Transverse colon (tissue), 4 donors: ENCODE data around the gene TMEM50A. TPM values are rescaled to one million over a fixed set of nuclear protein-coding genes. Genes with fewer than 3 reads are reported as not detected.
"Not testable (repeated sequence)": the region's sequence is repeated elsewhere in the genome, so short reads cannot be mapped to it uniquely, and the experiment has no call there.

Experiments
- DNase-seq: peaks from one replicate; pipeline ENCODE4 v3.0.0-alpha.2; 2019
- H3K27ac ChIP-seq, 4 donors: fragments of 200-600 bp; sonication (generic); 2 replicates each; pipeline ENCODE4 v1.5.1; 2016 to 2018; ENCODE audit warnings: inconsistent platforms in 4 of 4
- H3K27me3 ChIP-seq: fragments of 200-600 bp; sonication (generic); 2 replicates; pipeline ENCODE4 v1.5.1; 2017; ENCODE audit warnings: inconsistent platforms
- H3K36me3 ChIP-seq, 4 donors: fragments of 200-600 bp; sonication (generic); 2 replicates each; pipeline ENCODE4 v1.5.1; 2017 to 2019; ENCODE audit warnings: inconsistent platforms in 4 of 4
- H3K4me1 ChIP-seq, 4 donors: fragments of 200-600 bp; sonication (generic); 2 replicates each; pipeline ENCODE4 v1.5.1; 2017 to 2020; ENCODE audit warnings: inconsistent platforms in 4 of 4
- H3K4me3 ChIP-seq, 4 donors: fragments of 200-600 bp; sonication (generic); 1 replicate in 1 of 4; 2 replicates in 3 of 4; pipeline versions ENCODE4 v1.5.1 to v1.6.1; 2017 to 2019; ENCODE audit warnings: inconsistent platforms in 4 of 4
- H3K9me3 ChIP-seq, 2 donors: fragments of 200-600 bp; sonication (generic); 2 replicates each; pipeline ENCODE4 v1.5.1; 2017 to 2019; ENCODE audit warnings: inconsistent platforms in 2 of 2
- WGBS, 2 donors: methylation state at CpG; one replicate each; pipeline ENCODE4 v1.1.5; 2018; ENCODE audit warnings: low coverage in 1 of 2; 5-methylcytosine and 5-hydroxymethylcytosine counted together
- in situ Hi-C, 4 donors: fragments of 200-750 bp; cut with MboI; loops; one replicate each; pipeline versions ENCODE4 v1.15.0 to v1.15.1; 2017; ENCODE audit warnings: low sequenced_read_pairs in 3 of 4, low pct_ligation_motif_present in 1 of 4, low pct_unique_long_range_greater_than_20kb in 1 of 4
- intact Hi-C: fragments of 100-400 bp; cut with DNase I; formaldehyde crosslinking; loops from one replicate; pipeline ENCODE4 v1.15.1; 2023; ENCODE audit warnings: low total_unique reads
- total RNA-seq, 4 donors: library from RNA; depleted of rRNA; stranded (reverse); fragments of >200 nt; gene quantifications; one replicate each; pipeline ENCODE4 v1.1.0, GENCODE V29; 2016

Gene TMEM50A
- total RNA-seq, 4 donors from 2014 or later: 21.7 to 108 (median 74.6) TPM

DNA sequence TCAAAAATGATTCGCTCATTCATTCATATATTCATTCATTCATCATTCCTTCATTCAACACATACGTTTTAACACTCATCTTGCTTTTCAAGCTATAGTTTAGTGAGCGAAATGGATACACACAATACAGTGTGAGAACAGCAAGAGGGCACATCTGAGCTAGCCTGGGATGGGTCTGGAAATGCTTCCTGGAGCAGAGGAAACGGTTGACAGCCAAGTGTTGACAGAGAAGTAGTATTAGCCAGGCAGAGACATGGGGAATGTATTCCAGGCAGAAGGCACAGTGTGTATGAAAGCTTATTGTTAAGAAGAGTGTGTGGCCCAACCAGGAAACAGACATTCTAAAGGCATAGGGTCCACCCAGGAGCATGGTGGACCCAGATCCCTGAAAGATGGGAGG, 33.2 kb upstream of the TMEM50A start:
- in situ Hi-C loops, H3K4me3 ChIP-seq, intact Hi-C loops, H3K4me1 ChIP-seq, H3K36me3 ChIP-seq, H3K9me3 ChIP-seq, DNase-seq, H3K27ac ChIP-seq, H3K27me3 ChIP-seq: not testable (repeated sequence)
- 81 to 96% methylated on average over 3 to 4 of the region's 4 CpGs for WGBS, 2 donors

- H3K27me3 ChIP-seq, H3K9me3 ChIP-seq, H3K36me3 ChIP-seq, intact Hi-C loops, H3K4me3 ChIP-seq, H3K27ac ChIP-seq, in situ Hi-C loops, DNase-seq, H3K4me1 ChIP-seq: not testable (repeated sequence)
- no CpG with 5 or more reads among the region's 1 CpG for WGBS, 2 donors
These were observed 30.0 kb upstream of the TMEM50A start for GRCh38 chr1:25308168-25308567.

- H3K4me1 ChIP-seq, H3K36me3 ChIP-seq, intact Hi-C loops, H3K27me3 ChIP-seq, DNase-seq, H3K9me3 ChIP-seq, in situ Hi-C loops, H3K4me3 ChIP-seq, H3K27ac ChIP-seq: not testable (repeated sequence)
- 75 to 100% methylated on average over 1 of the region's 1 CpG for WGBS, 2 donors
These were observed 29.0 kb upstream of the TMEM50A start for GRCh38 chr1:25309085-25309484.

GRCh38 chr1:25309486-25309885, 28.6 kb upstream of the TMEM50A start:
- WGBS, 2 donors: 75 to 100% methylated on average over 1 of the region's 1 CpG

DNA sequence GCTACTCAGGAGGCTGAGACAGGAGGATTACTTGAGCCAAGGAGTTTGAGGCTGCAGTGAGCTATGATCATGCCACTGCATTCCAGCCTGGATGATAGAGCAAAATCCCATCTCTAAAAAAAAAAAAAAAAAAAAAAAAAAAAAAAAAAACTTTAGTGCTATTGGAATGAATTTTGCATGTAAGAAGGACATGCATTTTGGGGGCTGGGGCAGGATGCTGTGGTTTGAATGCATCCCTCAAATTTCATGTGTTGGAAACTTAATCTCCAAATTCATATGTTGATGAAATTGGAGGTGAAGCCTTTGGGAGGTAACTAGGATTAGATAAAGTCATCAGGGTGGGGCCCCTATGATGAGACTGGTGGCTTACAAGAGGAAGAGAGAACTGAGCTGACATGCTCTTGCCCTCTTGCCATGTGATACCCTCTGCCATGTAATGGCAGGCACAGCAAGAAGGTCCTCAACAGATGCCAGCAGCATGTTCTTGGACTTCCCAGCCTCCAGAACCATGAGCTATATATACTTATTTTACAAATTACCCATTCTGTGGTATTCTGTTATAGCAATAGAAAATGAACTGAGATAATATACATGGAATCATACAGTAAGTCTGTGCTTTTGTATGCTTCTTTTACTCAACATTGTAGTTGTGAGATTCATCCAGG, 25.2 kb upstream of the TMEM50A start:
- in situ Hi-C loops, H3K9me3 ChIP-seq, H3K4me3 ChIP-seq, intact Hi-C loops, DNase-seq, H3K36me3 ChIP-seq, H3K4me1 ChIP-seq, H3K27ac ChIP-seq, H3K27me3 ChIP-seq: not testable (repeated sequence)

More at GRCh38 chr1:25309486-25309885, 28.6 kb upstream of the TMEM50A start:
- H3K27me3 ChIP-seq, intact Hi-C loops, H3K9me3 ChIP-seq, H3K4me3 ChIP-seq, H3K36me3 ChIP-seq, H3K27ac ChIP-seq, in situ Hi-C loops, DNase-seq, H3K4me1 ChIP-seq: not testable (repeated sequence)

- intact Hi-C loops, H3K9me3 ChIP-seq, DNase-seq, in situ Hi-C loops, H3K36me3 ChIP-seq, H3K27ac ChIP-seq, H3K4me1 ChIP-seq, H3K4me3 ChIP-seq, H3K27me3 ChIP-seq: not testable (repeated sequence)
- WGBS, 2 donors: 87 to 96% methylated on average over 5 to 9 of the region's 9 CpGs
These were observed 17.7 kb upstream of the TMEM50A start for GRCh38 chr1:25320314-25320938.

DNA sequence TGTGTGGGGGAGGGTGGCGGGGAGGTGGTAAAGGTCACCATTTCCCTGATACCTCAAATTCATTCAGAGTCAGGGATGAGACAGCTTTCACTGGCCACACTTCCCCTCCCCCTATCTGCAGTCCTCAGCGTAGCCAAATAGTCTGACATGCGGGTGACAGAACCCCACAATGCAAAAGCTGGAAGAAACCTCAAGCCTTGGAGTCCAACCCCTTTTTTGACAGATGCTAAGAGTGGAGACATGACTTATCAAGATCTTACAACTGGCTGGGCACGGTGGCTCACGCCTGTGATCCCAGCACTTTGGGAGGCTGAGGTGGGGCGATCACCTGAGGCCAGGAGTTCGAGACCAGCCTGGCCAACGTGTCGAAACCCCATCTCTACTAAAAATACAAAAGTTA, 16.0 kb upstream of the TMEM50A start:
- DNase-seq, in situ Hi-C loops, H3K36me3 ChIP-seq, H3K4me3 ChIP-seq, H3K27me3 ChIP-seq, H3K9me3 ChIP-seq, intact Hi-C loops, H3K27ac ChIP-seq, H3K4me1 ChIP-seq: not testable (repeated sequence)
- WGBS, 2 donors: 96% methylated on average over 8 of the region's 9 CpGs; no CpG with 5 or more reads in 1 of the 2 donors

DNA sequence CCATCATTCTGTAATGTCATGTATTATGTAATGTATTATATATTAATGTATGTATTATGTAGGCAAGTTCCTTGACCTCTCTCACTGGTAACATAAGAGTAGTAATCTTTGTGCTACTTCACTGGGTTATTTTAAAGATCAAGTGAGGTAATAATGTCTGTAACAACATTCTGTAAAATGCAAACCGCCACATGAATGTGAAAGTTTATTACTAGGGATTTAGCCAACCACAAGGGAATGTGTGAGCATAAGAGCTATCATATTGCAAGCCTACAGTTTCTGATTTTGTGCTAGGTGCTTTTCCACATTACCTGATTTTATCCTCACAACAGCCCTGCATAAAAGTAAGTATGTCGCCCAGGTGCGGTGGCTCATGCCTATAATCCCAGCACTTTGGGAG, 13.7 kb upstream of the TMEM50A start:
- H3K4me3 ChIP-seq, intact Hi-C loops, H3K36me3 ChIP-seq, H3K27ac ChIP-seq, H3K4me1 ChIP-seq, H3K27me3 ChIP-seq, DNase-seq, in situ Hi-C loops, H3K9me3 ChIP-seq: not testable (repeated sequence)
- WGBS, 2 donors: 97% methylated on average over 2 of the region's 3 CpGs; no CpG with 5 or more reads in 1 of the 2 donors

DNA sequence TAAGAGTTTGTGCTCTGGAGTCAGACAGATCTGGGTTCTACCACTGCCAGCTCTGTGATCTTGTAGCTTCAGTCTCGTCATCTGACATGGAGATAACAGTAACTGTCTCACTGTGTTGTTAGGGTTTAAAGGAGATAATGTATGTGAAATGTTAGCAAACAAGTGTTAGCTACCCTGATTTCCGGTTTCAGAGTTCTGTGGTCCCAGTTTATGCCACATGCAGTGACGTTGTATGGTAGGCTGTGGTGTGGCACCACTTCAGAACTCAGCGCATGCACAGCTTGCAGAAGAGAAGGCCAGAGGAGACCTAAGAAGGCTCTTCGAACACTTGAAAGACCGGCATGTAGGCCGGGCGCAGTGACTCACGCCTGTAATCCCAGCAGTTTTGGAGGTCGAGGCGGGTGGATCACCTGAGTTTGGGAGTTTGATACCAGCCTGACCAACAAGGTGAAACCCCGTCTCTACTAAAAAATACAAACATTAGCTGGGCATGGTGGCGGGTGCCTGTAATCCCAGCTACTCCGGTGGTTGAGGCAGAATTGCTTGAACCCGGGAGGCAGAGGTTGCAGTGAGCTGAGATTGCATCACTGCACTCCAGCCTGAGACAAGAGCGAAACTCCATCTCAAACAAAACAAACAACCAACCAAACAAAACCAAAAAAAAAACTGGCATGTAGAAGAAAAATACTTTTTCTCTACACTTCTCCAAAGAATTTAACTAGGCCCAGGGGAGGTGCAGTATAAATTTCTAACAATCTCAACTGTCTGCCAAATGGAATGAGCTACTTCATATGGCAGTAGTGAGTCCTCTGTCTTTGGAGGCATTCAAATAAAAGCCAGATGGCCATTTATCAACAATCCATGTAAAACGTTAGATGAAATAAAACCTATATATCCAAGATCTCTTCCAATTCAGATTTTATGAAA, 10.0 kb upstream of the TMEM50A start:
- in situ Hi-C loops, H3K36me3 ChIP-seq, H3K27me3 ChIP-seq, intact Hi-C loops, H3K27ac ChIP-seq, H3K9me3 ChIP-seq, DNase-seq, H3K4me1 ChIP-seq, H3K4me3 ChIP-seq: not testable (repeated sequence)
- no CpG with 5 or more reads among the region's 17 CpGs for WGBS, 2 donors

- H3K4me1 ChIP-seq, H3K4me3 ChIP-seq, DNase-seq, intact Hi-C loops, in situ Hi-C loops, H3K27me3 ChIP-seq, H3K36me3 ChIP-seq, H3K9me3 ChIP-seq, H3K27ac ChIP-seq: not testable (repeated sequence)
- 79% methylated on average over 4 of the region's 4 CpGs; no CpG with 5 or more reads in 1 of the 2 donors for WGBS, 2 donors
These were observed 9.3 kb upstream of the TMEM50A start for GRCh38 chr1:25328791-25329185.
